ENCODE results near the gene LIME1.

Gene LIME1

GRCh38 chr20:63690898-63691710, 45.4 kb upstream of the LIME1 start:
- no peak overlapping the region for H3K4me3 ChIP-seq (ENCODE audit: low read length)

DNA sequence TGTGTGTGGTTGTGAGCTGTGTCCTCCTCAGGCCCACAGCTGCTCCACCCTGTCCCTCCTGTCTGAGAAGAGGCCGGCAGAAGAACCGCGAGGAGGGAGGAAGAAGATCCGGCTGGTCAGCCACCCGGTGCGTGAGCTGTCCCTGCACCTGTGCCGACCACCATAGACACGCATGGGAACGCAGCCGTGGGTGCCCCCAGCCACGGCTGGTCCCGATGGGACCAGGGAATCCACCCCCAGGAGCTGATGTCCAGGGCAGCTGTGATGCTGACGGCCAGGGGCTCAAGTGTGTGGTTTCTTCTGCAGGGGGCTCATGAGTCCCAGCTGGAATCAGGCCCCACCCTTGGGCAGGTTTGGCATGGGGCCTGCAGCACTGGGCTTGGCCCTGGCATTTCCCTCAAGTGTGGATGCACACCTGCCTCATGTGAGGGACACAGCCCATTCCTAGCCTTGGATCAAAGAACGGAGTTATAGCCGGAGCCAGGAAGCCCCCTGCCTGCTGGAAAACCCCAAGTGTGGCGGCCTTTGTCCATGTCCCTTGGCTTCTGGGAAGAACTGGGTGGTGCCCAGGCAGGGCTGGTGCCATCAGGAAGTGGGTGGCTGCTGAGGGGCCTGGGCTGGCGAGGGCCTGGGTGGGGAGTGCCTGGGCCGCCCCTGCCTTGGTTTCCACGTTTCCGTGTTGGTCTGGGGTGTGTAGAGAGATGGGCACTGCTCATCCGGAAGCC, 44.6 kb upstream of the LIME1 start:
- DNase-seq (ENCODE audit: low read depth), result no peak
- TF ChIP-seq CTCF (conservative IDR thresholded peaks at IDR 0.05; ENCODE audit: low read depth, low read length), result no peak
- no peak overlapping the region for H3K4me3 ChIP-seq (ENCODE audit: low read length)

More at GRCh38 chr20:63690898-63691710, 45.4 kb upstream of the LIME1 start:
- no peak for DNase-seq (ENCODE audit: low read depth)
- no peak for TF ChIP-seq CTCF (conservative IDR thresholded peaks at IDR 0.05; ENCODE audit: low read depth, low read length)

- H3K4me3 ChIP-seq (ENCODE audit: low read length), result no peak overlapping the region
- no peak for DNase-seq (ENCODE audit: low read depth)
- TF ChIP-seq CTCF (conservative IDR thresholded peaks at IDR 0.05; ENCODE audit: low read depth, low read length), result no peak
Observed at GRCh38 chr20:63692436-63693082, 43.9 kb upstream of the LIME1 start.

GRCh38 chr20:63693083-63693732, 43.3 kb upstream of the LIME1 start:
- TF ChIP-seq CTCF (conservative IDR thresholded peaks at IDR 0.05; ENCODE audit: low read depth, low read length), result no peak
- H3K4me3 ChIP-seq (ENCODE audit: low read length), result no peak overlapping the region
- no peak for DNase-seq (ENCODE audit: low read depth)

GRCh38 chr20:63693733-63694583, 42.5 kb upstream of the LIME1 start:
- no peak overlapping the region for H3K4me3 ChIP-seq (ENCODE audit: low read length)
- DNase-seq (ENCODE audit: low read depth), result no peak
- TF ChIP-seq CTCF (conservative IDR thresholded peaks at IDR 0.05; ENCODE audit: low read depth, low read length), result no peak
